Activated T-helper 1 cell treated with anti-CD3 and anti-CD28 coated beads, Interleukin-12 subunit alpha, Interleukin-12 subunit beta, Interleukin-2, Interleukin-4 antibody, amounts not matched to agents 30 ng/mL and 10 ng/mL and 1 ng/mL, durations not matched to agents 14 hours and 24 hours and 36 hours (primary cell): ENCODE measurements around the gene CST8. TPM values are rescaled to one million over a fixed set of nuclear protein-coding genes. Genes with fewer than 3 reads are reported as not detected.

Source experiments
- DNase-seq: peaks from one replicate; pipeline ENCODE4 v3.0.0; 2021; ENCODE audit warnings: low spot score
- H3K27ac Mint-ChIP-seq: one replicate; pipeline ENCODE4 v1.8.0; 2021; ENCODE audit warnings: mild to moderate bottlenecking, mixed read lengths
- H3K27me3 Mint-ChIP-seq: one replicate; pipeline ENCODE4 v1.8.0; 2022; ENCODE audit warnings: mild to moderate bottlenecking, moderate library complexity, mixed read lengths; ENCODE audit not compliant: insufficient read depth
- H3K36me3 Mint-ChIP-seq: one replicate; pipeline ENCODE4 v1.8.0; 2021; ENCODE audit warnings: low read depth, mixed read lengths
- H3K4me1 Mint-ChIP-seq: one replicate; pipeline ENCODE4 v1.8.0; 2021; ENCODE audit warnings: low read depth, mixed read lengths
- H3K4me3 Mint-ChIP-seq: one replicate; pipeline ENCODE4 v1.8.0; 2021; ENCODE audit warnings: mild to moderate bottlenecking, moderate library complexity, mixed read lengths
- H3K9me3 Mint-ChIP-seq: one replicate; pipeline ENCODE4 v1.8.0; 2021; ENCODE audit warnings: mixed read lengths
- intact Hi-C: fragments of 100-400 bp; cut with micrococcal nuclease; formaldehyde crosslinking; loops from one replicate; pipeline ENCODE4 v1.15.1; 2024
- total RNA-seq: library from RNA; stranded (reverse); gene quantifications from 2 replicates; pipeline ENCODE4 v1.2.3, GENCODE V29; 2022

CST8 gene
- total RNA-seq, 1 donor from 2014 or later: not detected

DNA sequence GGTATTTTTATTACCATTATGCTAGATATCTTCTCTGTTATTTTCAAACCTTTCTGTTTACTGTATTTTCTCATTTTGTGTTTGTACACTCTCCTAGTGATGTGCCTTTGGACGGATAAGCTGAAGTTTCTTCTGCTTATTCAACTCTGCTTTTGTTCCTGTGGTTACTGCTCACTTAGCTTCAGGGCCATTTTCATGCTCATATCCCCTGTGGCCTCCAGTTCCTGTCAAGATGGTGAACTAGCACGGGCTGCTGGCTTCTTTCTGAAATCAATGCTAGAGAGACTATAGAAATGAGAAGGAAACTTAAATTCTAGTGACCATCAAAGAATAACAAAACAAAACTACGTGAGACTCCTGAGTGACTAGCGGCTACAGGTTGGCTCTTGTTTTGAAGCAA is 6.8 kb upstream of the CST8 start:
- intact Hi-C loops: no loop called here
- H3K27ac Mint-ChIP-seq: no peak overlapping the region

DNA sequence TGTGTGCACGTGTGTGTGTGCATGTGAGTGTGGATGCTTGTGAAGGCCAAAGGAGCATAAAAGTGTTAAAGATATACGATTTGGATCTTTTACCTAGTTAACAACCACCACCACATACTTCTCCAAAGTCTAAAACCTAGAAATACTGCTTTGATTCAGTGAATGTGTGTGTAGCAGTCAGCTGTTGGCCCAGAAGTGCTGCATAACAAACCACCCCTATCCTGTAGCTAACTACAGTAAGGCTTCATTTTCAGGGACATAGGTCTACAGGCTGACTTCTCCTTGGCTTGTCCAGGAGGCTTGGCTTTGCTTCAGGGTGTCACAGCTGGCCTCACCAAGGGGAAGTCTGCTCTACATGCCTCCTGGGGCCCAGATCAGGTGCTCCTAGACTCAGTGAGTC is 2.4 kb upstream of the CST8 start:
- intact Hi-C loops: no loop called here
- no peaks in the 10 kb centered on the region for H3K4me1 Mint-ChIP-seq
- no peak overlapping the region for H3K27ac Mint-ChIP-seq
- no peaks in the 10 kb centered on the region for H3K36me3 Mint-ChIP-seq
- H3K27me3 Mint-ChIP-seq: peaks cover 2% of the 10 kb centered on the region
- no peak for DNase-seq
- H3K9me3 Mint-ChIP-seq: no peaks in the 10 kb centered on the region
- no peak overlapping the region for H3K4me3 Mint-ChIP-seq

More for the DNA sequence above, 6.8 kb upstream of the CST8 start:
- no peak overlapping the region for H3K4me3 Mint-ChIP-seq
- no peaks in the 10 kb centered on the region for H3K36me3 Mint-ChIP-seq
- DNase-seq: no peak
- peaks cover 7% of the 10 kb centered on the region for H3K27me3 Mint-ChIP-seq
- no peaks in the 10 kb centered on the region for H3K4me1 Mint-ChIP-seq
- H3K9me3 Mint-ChIP-seq: no peaks in the 10 kb centered on the region

DNA sequence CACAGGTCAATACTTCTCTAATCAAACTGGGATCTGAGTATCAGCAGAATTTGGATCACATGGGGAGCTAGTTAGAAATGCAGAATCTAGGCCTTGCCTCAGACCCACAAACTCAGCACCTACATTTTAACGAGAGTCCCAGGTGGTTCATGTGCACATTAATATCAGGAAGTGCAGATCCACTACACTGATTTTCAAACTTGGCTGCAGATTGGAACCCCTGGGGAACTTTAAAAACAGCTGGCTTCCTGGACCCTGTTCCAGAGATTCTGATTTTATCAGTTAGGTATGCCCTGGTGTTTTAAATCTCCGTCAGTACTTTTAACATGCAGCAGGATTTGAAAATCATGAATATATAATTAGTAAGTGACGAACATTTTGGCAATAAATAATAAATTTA is 1.9 kb upstream of the CST8 start:
- Mint-ChIP-seq H3K27me3 (peaks cover 2% of the 10 kb centered on the region), H3K4me1 (no peaks in the 10 kb centered on the region), H3K4me3 (no peak overlapping the region), H3K36me3 (no peaks in the 10 kb centered on the region), H3K27ac (no peak overlapping the region), H3K9me3 (no peaks in the 10 kb centered on the region)
- DNase-seq: no peak
- intact Hi-C loops: no loop called here

DNA sequence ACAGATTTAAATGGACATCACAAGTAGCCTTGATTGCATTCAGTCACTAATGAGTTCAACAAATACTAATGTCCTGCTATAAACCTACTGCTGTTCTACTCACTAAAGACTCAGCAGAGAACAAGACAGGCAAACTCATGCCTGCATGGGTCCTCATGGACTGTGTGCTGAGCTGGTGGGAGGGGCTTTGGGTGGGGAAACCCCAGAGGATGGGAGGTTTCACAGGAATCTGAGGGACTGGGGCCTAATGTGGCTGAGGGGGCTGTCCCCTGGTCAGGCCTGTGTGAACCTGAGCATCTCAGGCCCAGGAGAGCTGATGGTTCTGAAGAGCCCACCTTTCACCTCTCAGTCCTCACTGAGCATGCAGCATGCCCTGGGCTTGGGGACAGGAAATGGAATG is 1.4 kb downstream of the CST8 start:
- no peak overlapping the region for H3K27ac Mint-ChIP-seq
- intact Hi-C loops: no loop called here

DNA sequence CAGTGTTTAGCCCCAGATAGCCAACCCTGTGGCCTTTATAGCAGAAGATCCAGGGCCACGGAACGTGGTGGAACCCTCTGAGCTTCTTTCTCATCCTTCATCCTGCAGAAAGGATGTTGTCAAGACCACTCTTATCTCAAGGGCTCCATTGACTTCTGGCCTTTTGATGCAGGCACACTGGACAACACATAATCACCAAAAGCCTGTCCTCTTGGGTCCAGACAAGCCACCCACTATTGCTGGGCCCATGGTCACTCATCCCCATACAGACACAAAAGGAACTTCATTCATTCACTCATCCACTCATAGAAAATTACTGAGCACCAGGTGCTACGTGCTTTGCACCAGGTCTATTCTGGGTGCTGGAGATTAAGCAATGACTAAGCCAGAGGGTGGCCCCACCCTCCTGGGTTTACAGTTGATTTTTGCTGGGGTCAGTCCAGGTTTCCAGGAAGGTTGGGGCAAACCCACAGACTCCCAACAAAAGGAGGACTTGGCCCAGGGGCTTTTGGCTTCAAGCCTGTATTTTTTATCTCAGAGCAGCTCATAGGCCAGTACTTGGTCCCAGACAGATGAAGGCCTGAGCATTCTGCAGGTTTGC is 2.4 kb downstream of the CST8 start:
- intact Hi-C loops: no loop called here
- Mint-ChIP-seq H3K36me3 (no peaks in the 10 kb centered on the region), H3K4me1 (peaks cover 5% of the 10 kb centered on the region), H3K9me3 (no peaks in the 10 kb centered on the region), H3K4me3 (no peak overlapping the region), H3K27me3 (peaks cover 2% of the 10 kb centered on the region), H3K27ac (no peak overlapping the region)
- DNase-seq: no peak

More for the DNA sequence above, 1.4 kb downstream of the CST8 start:
- Mint-ChIP-seq H3K36me3 (no peaks in the 10 kb centered on the region), H3K27me3 (no peaks in the 10 kb centered on the region), H3K9me3 (no peaks in the 10 kb centered on the region), H3K4me1 (no peaks in the 10 kb centered on the region), H3K4me3 (no peak overlapping the region)
- no peak for DNase-seq

DNA sequence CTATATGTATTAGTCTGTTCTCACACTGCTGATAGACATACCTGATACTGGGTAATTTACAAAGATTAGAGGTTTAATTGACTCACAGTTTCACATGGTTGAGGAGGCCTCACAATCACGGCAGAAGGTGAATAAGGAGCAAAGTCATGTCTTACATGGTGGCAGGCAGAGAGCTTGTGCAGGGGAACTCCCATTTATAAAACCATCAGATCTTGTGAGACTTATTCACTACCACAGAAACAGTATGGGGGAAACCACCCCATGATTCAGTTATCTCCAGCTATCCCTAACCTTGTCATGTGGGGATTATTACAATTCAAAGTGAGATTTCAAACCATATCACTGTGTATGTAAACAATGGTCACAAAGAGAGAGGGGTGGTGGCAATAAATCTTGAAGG is 6.6 kb downstream of the CST8 start:
- H3K27me3 Mint-ChIP-seq: peaks cover 2% of the 10 kb centered on the region
- no peak overlapping the region for H3K4me3 Mint-ChIP-seq

DNA sequence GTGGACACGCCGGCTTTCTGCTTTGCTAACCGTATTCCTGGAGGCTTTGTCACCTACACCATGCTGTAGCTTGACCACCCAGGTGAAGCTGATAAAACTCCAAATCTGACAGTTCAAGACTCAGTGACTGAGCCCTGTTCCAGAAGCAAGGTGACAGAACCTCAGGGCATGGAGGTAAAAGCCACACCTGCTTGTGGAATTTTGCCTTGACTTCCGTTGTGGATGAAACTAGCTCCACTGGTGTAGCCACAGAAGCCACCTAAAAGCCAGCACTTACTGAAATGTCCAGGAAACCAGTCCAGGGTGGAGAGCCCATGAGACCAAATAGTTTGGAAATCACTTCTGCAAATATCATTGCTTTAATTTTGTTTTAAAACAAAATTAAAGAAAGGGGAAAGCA is 11.0 kb downstream of the CST8 start:
- intact Hi-C loops: no loop called here
- Mint-ChIP-seq H3K9me3 (no peaks in the 10 kb centered on the region), H3K27ac (no peak overlapping the region), H3K27me3 (peaks cover 2% of the 10 kb centered on the region), H3K36me3 (no peaks in the 10 kb centered on the region), H3K4me3 (no peak overlapping the region), H3K4me1 (peaks cover 5% of the 10 kb centered on the region)
- no peak for DNase-seq

More for the DNA sequence above, 6.6 kb downstream of the CST8 start:
- H3K9me3 Mint-ChIP-seq: no peaks in the 10 kb centered on the region
- peaks cover 5% of the 10 kb centered on the region for H3K4me1 Mint-ChIP-seq
- H3K27ac Mint-ChIP-seq: no peak overlapping the region
- intact Hi-C loops: no loop called here
- no peak for DNase-seq
- H3K36me3 Mint-ChIP-seq: no peaks in the 10 kb centered on the region

DNA sequence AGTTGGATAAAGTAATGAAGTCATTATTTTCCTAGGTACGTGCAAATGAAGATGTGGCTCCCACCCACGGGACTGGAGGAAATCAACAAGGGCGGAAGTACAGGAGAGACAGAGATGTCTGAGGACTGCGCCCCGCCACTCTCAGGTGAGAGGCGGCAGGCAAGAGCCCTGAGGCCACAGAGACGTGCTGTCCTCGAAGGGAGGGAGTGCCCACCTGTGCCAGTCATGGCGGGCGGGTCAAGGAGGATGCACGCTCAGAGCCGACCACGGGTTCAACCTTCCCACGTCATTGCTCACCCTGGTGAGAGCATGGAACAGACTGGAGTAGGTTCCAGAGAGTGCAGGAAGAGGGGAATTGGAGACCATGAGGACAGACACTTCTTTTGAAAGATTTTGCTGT is 12.7 kb downstream of the CST8 start:
- no peak for DNase-seq
- Mint-ChIP-seq H3K4me3 (no peak overlapping the region), H3K9me3 (no peaks in the 10 kb centered on the region), H3K4me1 (no peaks in the 10 kb centered on the region), H3K27ac (no peak overlapping the region), H3K36me3 (no peaks in the 10 kb centered on the region), H3K27me3 (no peaks in the 10 kb centered on the region)
- intact Hi-C loops: no loop called here

DNA sequence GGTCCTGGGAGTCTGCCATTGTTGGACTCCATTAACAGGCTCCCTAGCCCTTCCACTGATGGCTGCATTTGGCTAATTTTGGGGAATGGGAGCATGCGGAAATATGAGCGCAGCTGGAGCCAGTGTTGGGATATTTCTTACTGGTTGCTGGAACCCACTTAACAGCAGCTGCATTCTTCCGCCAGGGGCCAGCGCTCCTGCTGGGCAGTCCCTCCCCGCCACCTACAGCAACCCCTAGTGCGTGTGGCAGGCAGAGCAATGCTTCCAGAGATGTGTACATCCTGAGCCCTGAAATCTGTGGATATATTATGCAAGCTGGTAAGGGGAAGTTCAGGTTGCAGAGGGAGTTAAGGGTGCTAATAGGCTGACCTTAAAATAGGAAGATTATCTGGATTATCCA is 16.4 kb downstream of the CST8 start:
- Mint-ChIP-seq H3K27me3 (no peaks in the 10 kb centered on the region), H3K36me3 (no peaks in the 10 kb centered on the region), H3K27ac (no peak overlapping the region), H3K4me3 (no peak overlapping the region), H3K4me1 (no peaks in the 10 kb centered on the region), H3K9me3 (no peaks in the 10 kb centered on the region)
- intact Hi-C loops: no loop called here
- no peak for DNase-seq

DNA sequence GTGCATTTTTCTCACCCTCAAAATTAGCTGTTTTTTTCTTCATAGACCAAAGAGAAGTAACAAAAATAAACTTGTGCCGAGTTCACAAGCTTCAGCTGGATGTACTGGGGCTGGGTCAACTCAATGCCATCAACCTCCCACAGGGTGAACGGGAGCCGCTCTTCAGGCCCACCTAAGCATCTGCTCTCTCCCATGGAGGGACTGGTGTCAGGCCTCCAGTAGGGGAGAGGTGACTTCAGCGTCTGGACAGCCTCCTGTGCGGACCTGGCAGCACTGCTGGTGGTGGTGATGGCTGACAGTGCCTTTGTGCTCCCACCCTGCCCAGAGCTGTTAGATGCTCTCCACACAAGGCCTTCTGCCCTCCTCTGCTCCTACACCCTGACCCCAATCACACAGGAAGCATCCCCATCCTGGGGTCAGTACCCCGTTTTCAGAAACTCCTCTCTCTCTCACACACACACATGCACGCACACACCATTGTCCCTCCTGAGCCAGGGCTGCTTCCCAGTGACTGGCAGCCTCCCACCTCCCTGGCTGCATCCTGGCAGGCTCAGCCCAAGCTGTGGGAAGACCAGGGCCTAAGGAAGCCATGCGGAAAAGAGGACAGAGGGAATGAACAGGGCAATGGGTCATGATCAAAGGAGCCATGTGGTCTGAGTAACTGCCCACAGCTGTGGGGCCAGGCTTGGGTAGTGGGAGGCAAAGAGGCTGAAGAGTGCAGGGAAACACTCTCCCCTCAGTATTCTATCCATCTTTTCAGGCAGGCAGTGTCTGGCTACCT is 17.7 kb downstream of the CST8 start:
- H3K36me3 Mint-ChIP-seq: no peaks in the 10 kb centered on the region
- H3K27me3 Mint-ChIP-seq: no peaks in the 10 kb centered on the region
- intact Hi-C loops: no loop called here
- no peak for DNase-seq
- no peak overlapping the region for H3K27ac Mint-ChIP-seq
- H3K9me3 Mint-ChIP-seq: no peaks in the 10 kb centered on the region
- no peak overlapping the region for H3K4me3 Mint-ChIP-seq
- H3K4me1 Mint-ChIP-seq: no peaks in the 10 kb centered on the region

DNA sequence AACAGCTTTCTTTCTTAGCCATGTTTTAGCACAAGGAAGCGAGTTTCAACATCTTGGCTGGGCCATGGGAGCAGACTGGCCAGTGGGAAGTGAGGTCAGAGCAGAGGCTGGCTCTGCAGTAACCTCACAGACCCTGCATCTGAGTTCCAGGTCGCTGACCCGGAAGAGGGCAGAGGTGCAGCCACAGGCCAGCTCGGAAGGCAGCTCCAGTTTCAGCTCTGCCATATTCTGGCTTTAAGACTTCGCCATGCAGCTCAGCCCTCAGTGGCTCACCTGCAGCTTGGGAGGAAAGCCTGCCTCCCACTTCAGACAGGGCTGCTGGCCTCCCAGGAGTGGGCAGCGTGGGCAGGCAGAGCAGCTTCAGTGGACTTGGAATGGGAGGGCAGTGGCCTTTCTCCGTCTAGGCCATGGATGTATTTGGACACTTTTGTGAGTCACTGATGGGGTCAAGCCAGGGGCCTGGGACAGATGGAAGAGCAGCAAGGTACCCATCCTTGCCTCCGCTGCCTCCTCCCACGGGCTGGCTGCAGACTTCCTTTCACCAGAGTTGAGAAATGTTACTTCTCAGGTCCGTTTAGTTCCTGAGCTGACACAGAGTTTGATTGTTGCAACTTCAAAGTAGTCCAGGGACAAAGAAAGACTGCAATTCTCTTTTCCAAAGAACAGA is 18.5 kb downstream of the CST8 start:
- Mint-ChIP-seq H3K27me3 (peaks cover 2% of the 10 kb centered on the region), H3K9me3 (no peaks in the 10 kb centered on the region), H3K4me1 (no peaks in the 10 kb centered on the region)

DNA sequence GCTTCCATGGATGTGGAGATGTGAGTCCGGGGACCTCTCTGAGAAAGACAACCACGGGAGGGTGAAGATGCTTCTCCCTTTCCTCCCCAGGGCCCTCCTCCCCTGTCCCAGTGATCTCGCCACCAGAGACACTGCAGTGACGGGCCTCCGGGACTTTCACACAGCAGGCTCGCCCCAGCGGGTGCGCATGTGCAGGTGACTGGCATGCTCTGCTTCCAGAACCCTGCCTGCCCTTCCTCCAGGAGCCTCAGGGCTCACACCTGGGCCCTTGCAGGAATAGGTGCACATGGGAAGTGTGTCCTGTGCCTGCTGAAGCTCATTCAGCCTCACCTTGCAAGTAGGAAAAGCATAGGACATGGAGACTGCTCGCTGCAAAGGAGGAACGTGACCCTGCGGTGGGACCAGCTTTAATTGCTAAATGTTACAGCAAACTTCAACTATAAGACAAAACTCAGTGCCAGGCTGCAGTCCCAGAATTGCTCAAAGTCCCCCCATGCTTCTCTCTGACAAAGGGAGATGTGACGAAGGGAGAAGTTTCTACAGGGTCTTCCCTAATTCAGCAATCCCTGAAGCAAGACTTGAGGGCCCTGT is 19.2 kb downstream of the CST8 start:
- H3K27me3 Mint-ChIP-seq: peaks cover 2% of the 10 kb centered on the region
- no peak overlapping the region for H3K4me3 Mint-ChIP-seq
- no peak for DNase-seq
- H3K27ac Mint-ChIP-seq: no peak overlapping the region
- intact Hi-C loops: no loop called here
- no peaks in the 10 kb centered on the region for H3K9me3 Mint-ChIP-seq
- no peaks in the 10 kb centered on the region for H3K36me3 Mint-ChIP-seq
- H3K4me1 Mint-ChIP-seq: no peaks in the 10 kb centered on the region

More for the DNA sequence above, 18.5 kb downstream of the CST8 start:
- H3K4me3 Mint-ChIP-seq: no peak overlapping the region
- no peak overlapping the region for H3K27ac Mint-ChIP-seq
- intact Hi-C loops: no loop called here
- DNase-seq: no peak
- H3K36me3 Mint-ChIP-seq: no peaks in the 10 kb centered on the region

DNA sequence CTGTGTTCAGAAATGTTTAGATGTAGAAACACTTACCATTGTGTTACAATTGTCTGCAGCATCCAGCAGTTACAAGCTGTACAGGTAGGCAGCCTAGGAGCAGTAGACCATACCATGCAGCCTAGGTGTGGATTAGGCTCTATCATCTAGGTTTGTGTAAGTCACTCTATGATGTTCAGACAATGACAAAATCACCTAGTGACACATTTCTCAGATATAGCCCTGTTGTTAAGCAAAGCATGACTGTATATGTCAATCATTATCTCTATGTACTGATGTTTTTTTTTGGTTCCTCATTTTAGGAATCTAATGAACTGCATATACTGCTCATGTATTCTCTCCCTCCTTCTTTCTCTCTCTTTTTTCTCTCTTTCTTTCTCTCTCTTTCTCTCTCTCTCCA is 22.2 kb downstream of the CST8 start:
- no peaks in the 10 kb centered on the region for H3K9me3 Mint-ChIP-seq
- H3K36me3 Mint-ChIP-seq: no peaks in the 10 kb centered on the region
- H3K27ac Mint-ChIP-seq: no peak overlapping the region
- no peaks in the 10 kb centered on the region for H3K4me1 Mint-ChIP-seq
- intact Hi-C loops: no loop called here
- DNase-seq: no peak
- H3K27me3 Mint-ChIP-seq: peaks cover 2% of the 10 kb centered on the region
- H3K4me3 Mint-ChIP-seq: no peak overlapping the region
